ENCODE measurements around the gene C11orf86.
"Not testable (repeated sequence)": the region's sequence is repeated elsewhere in the genome, so short reads cannot be mapped to it uniquely, and the experiment has no call there.

C11orf86 gene

GRCh38 chr11:66989360-66989759, 14.3 kb downstream of the C11orf86 start:
- not testable (repeated sequence) for DNase-seq (ENCODE audit: low read depth)

DNA sequence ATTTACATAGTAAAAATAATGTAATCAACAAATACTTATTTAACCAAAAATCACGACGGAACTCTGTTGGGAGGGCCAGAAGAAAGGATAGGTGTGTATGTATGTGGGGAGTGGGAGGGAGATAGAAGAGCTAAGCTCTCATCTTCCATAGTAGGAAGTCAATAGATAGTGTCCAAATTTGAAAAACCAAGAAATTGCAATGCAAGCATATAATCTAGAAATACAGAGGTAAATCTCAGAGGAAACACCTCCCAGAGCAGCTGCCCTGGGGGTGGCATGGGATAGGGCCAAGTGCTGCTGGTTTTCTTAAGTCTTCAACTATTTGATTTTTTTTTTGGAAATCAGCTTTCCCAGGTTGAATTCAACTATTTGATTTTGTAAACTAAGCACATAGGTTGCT, 16.9 kb downstream of the C11orf86 start:
- DNase-seq (ENCODE audit: low read depth), result no peak

GRCh38 chr11:66996609-66997273, 21.6 kb downstream of the C11orf86 start:
- no peak for DNase-seq (ENCODE audit: low read depth)

DNA sequence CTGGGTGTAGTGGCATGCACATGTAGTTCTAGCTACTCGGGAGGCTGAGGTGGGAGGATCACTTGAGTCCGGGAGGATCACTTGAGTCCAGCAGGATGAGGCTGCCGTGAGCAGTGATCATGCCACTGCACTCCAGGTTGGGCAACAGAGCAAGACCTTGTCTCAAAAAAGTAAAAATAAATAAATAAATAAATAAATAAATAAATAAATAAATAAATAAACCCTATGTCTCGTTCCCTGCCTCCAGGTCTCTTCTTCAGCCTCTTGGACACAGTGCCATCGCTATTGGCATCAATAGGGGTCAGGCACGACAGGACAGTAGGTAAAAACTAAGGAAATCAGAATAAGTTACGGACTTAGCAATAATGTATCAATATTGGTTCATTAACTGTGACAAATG, 24.5 kb downstream of the C11orf86 start:
- no peak for DNase-seq (ENCODE audit: low read depth)

DNA sequence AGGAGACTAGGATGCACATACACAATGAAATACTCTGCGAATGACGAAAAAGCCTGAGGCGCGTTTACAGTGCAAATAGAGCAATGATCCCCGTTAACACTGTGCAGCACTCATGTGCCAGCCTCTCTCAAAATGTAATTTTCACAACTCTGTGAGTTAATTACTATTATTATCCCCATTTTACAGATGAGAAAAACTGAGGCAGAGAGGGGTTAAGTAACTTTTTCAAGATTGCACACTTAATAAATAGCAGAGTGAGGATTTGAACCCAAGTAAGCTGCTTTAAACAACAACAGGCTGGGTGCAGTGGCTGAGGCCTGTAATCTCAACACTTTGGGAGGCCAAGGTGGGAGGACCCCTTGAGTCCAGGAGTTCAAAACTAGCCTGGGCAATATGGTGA, 26.2 kb downstream of the C11orf86 start:
- DNase-seq (ENCODE audit: low read depth), result no peak

- no peak for DNase-seq (ENCODE audit: low read depth)
Observed at GRCh38 chr11:67002297-67002913, 27.3 kb downstream of the C11orf86 start.

DNA sequence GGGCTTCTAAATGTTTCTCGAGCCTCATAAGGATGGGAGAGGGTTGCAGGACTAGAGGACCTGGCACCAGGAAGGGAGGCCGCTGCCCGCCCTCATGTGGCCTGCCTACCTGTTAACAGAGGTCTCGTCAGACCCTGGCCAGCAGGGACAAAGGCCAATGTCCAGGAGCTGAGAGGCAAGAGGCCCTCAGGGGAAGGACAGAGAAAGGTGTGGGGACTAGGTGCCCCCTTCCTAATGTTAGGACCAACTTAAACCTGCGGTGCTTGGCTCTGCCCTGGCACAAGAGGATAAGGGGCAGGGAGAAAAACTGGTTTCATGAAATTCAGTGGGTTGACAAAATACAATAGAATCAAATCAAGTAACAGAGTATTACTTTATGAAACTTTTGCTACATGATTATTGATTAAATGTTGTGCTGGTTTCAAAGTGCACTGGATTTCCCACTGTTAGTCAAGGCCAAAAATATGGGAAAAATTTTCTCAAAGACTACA, 27.9 kb downstream of the C11orf86 start:
- no peak for DNase-seq (ENCODE audit: low read depth)

GRCh38 chr11:67005200-67005599, 30.1 kb downstream of the C11orf86 start:
- not testable (repeated sequence) for DNase-seq (ENCODE audit: low read depth)

- no peak for DNase-seq (ENCODE audit: low read depth)
Observed at GRCh38 chr11:67006029-67006884, 31.2 kb downstream of the C11orf86 start.

DNA sequence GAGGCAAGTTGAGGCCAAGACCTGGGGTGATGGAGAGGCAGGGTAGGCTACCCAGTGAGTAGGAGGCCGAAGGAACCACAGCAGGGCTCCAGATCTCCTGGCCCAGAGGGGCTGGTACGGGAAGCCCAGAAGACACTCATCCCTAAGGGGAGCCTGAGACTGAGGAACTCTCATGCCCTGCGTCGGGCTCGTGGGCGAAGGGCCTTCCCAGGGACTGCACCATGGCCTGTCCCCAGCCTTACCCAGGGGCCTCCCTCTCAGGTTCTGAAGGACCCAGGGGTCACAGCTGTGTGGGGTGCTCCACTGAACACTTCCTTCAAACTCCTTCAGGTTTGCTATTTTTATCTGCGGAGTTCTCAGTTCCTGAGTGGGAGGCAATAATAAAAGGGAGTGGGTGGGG, 32.0 kb downstream of the C11orf86 start:
- DNase-seq (ENCODE audit: low read depth), result no peak

DNA sequence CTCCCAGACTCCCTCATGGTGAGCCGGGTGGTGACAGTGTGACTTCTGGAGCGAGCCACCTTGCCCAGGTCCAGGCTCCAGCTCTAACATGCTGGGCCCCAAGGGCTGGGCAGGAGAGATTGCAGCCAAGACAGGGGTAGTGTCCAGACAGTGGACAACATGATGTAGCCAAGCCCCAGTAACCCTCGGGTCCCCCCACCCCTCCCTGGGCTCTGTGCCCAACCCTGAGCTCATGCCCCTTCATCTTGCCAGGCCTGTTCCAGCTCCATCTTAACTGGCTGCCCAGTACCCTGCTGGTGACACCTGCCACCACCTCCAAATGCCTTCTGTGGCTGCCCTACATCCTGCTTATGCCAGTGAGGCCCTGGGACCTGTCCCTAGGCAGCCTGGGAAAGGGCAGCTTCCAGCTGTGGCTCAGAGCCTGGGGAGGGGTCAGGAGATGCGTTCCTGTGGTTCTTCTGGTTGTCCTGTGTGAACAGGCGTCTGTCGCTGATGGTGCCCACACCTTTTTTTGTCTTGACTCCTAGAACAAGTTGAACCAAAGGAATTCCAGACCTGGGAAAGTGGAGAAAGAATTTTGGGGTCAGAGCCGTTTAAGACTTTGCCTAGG, 35.3 kb downstream of the C11orf86 start:
- no peak for DNase-seq (ENCODE audit: low read depth)

DNA sequence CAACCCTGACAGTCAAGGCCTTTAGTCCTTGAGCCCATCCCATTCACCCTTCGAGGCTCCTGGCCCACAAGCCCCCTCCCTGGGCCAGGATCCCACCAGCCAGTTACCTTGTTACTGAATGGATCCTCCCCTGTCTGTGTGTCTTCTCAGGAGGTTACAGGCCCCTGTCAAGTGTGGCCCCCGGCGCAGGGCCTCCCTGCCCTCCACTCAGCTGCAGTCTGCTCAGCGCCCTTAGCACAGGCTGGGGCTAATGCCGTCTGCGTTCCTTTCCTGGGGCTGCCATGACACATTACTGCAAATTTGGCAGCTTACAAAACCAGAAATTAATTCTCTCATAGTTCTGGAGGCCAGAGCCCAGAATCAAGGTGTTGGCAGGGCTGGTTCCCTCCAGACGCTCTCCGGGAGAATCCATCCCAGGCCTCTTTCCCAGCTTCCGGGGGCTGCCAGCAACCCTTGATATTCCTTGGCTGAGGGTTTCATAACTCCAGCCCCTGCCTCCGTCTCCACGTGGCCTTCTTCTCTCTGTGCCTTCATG, 38.5 kb downstream of the C11orf86 start:
- no peak for DNase-seq (ENCODE audit: low read depth)

DNA sequence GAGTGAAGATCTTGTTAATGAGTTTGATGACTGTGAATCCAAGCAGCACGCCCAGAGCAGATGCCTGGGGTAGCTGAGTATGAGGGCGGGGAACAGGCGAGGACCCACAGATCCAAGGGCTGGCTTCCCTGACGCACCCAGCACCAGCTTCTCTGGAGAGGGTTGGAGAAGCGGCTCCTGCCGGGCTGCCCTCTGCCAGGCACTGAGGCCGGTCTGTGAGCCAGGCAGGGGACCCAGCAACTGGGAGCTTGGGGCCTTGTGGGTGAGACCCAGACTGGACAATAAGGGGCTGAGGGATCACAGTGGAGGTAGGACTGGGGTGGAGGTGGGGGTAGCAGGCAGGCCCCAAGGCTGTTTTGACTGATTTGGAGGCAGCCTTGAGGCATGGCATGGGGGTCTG, 39.2 kb downstream of the C11orf86 start:
- DNase-seq (ENCODE audit: low read depth), result no peak

DNA sequence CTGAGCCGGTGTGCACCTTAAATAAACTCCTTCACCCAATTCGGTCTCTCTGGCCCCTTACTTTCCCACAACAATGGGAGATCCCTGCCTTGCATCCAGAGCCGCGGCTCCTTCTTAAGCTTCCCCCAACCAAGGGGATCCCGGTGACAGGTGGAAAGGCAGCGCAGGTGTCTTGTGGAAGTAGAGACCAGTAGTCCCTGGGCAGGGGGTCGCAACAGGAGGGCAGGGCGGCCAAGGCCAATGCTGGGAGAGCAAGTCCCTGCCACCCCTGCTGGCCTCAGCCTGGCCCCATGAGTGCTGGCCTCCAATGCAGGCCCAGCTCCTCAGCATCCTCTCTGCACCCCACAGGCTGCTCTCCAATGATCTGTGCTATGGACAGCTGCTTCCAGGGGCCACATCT, 39.9 kb downstream of the C11orf86 start:
- no peak for DNase-seq (ENCODE audit: low read depth)

GRCh38 chr11:67016550-67016949, 41.4 kb downstream of the C11orf86 start:
- DNase-seq (ENCODE audit: low read depth), result no peak

GRCh38 chr11:67020949-67021348, 45.8 kb downstream of the C11orf86 start:
- no peak for DNase-seq (ENCODE audit: low read depth)

DNA sequence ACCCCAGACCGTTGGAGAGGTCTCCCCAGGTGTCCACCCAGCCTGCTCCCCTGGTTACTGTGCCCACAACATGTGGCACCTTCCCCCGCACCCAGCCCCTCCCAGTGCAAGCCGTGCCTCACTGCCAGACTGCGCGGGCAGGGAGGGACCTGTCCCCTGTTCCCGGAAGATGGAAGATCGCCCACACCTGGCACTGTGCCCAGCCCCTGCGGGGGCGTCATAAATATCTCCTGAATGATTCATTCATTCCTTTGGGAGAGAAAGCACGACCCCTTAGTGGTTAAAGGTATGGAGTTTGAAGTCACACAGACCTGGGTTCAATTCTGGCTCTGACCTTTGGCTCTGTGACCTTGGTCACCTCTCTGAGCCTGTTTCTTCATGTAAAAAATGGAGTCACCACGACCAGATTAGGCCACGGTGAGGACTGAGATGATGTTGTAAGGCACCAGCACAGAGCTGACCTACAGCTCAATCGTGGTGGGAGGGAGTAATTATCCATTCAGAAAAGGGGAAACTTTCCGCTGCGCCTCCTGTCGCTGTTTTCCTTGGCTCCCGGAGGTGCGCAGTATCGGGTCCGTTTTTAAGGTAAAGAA, 47.3 kb downstream of the C11orf86 start:
- no peak for DNase-seq (ENCODE audit: low read depth)

DNA sequence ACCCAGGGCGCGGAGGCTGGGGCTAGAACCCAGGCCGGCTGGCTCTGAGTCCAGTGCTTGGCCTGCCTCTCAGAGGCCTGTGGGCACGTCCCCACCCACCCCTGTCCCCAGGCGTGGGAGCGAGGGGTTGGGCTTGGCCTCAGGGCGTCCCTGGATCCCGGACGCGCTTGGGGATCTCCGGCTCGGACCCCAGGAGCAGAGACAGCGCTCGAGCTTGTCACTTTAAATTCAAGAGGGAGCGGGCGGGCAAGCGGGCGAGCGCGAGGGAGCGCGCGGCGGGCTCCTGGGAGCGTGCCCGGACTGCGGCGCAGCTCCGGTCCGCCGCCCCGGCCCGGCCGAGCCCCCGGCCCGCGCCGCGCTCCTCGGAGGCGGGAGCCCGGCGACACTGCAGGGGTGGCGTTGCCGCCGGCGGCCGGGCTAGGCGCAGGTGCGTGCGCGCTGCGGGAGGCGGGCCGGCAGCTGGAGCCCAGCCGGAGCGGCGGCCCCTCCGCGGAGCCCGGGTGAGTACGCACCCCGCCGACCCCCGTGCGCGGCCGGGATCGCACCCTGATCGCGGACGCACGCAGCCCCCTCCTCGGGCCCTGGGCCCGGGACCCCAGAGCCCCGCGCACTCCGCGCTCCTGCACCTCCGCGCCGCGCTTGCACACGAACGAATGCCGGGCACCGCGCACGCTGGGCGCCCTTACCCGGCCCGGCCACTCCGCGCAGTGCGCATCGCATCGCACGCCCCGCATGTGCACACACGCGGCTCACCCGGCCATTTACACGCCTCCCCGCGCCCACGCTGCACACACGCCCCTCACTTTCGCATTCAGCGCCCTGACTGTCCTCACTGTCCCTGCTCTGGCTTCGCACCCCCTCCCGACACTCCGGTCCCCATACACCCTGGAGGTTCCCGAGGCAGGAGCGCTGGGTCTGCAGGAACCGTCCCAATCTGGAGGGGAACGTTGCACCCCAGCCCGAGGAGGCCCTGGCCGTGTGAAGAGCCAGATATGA, 48.2 kb downstream of the C11orf86 start, which contains the start of gene SYT12:
Gene SYT12 (plus strand): TSS at position 174 of the 996 bp plus-strand sequence. CDS start 7,011 bp downstream, outside the sequence.
- no peak for DNase-seq (ENCODE audit: low read depth)

GRCh38 chr11:67023957-67024353, 48.9 kb downstream of the C11orf86 start:
- no peak for DNase-seq (ENCODE audit: low read depth)

- peak; percentile 29 for DNase-seq (ENCODE audit: low read depth)
Observed at GRCh38 chr11:67024410-67024809, 49.3 kb downstream of the C11orf86 start.
